NCI-H2107 (cell line): ENCODE results near the gene RPL22.

Experiments
- DNase-seq: peaks from one replicate; lab custom pipeline; 2025; lab: John Stamatoyannopoulos, UW

Gene RPL22

DNA sequence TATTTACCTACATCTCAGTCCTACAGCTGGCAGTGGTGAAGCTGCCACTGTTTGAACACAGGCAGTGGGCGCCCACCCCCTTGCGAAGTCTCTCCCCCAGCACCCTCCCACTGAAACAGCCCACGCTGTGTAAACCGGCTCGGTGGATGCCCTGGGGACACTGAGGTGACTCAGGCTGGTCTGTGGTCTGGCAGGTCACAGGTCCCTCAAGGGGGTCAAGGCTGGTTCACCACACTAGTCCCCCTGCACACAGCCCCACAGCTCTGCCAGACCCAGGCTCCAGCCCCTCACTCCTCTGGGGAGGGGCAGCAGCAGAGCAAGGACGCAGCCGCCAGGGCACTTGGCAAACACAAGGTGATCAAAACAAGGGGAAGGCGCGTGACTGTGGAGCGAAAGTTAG is 26.8 kb downstream of the RPL22 start:
- DNase-seq = no peak

DNA sequence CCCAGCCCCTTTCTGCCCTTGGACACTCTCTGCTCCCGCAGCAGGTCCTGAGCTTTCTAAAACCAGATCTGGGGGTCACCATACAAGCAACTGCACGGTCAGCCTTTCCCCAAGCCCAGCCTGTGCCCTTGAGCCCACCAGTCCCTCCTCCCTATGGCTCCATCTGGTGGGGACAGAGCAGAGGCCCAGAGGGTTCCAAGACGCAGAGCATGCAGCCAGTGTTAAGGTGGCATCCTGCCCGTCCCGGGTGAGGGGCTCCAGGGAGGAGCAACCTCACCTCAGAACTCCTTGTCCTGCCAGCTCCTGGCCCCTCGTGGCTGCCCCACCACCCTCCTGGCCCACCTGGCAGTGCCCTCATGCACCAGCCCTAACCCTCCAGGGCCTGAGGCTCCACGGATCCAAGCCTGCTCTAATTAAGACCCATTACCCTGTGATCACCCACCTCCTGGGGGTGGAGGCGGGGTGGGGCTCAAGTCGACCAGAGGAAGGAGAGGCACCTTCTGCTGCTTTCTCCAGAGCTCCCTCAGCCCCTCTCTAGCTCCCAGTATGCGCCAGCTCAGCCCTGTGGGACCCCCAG is 27.8 kb downstream of the RPL22 start:
- DNase-seq = no peak

DNA sequence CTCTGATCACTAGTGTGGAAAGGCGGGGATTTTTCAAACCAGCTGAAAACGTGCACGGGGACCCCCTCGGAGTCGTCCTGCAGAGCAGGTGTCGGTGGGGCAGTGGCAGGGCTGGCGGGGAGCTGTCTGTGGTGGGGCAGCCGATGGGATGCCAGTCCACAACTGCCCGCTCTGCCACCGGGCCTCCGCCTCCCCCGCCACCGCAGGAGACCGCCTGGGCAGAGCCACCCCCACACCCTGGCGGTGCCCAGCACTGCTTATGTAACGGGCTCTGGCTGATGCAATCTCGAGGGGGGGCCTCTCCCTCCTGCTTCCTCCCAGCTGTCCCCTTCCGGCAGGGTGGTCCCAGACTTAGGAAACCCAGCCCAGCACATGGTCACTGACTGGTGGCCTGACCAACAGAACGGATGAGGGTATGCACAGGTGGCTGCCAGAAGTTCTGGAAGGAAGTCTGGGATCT is 28.6 kb downstream of the RPL22 start:
- no peak for DNase-seq

DNA sequence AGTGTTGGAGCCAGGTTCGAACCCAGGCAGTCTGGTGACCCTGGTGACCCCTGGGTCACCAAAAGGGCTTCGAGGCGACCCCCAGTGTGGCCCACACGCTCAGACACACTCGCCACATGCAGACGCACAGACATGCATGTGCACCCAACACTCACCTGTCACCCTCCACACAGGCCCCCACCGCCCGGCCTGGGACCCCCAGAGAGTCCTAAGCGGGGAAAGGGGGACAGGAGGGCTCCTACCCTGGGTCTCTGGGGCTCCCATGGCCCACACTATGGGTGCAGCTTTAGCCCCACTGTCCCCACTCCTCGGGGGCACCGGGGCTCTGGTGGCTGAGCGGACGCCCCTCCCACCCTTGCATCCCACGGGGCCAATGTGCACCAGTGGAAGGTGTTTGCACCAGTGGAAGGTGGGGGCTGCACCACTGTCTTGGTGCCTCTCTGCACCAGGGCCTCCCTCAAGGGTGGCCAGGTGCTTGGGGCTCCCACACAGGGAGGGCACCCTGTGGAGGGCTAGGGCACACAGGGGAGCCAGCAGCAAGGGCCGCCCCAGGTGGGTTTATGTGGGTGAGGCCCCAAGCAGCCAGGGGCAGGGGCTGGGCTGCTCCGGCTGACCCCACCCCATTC is 29.2 kb downstream of the RPL22 start:
- no peak for DNase-seq

DNA sequence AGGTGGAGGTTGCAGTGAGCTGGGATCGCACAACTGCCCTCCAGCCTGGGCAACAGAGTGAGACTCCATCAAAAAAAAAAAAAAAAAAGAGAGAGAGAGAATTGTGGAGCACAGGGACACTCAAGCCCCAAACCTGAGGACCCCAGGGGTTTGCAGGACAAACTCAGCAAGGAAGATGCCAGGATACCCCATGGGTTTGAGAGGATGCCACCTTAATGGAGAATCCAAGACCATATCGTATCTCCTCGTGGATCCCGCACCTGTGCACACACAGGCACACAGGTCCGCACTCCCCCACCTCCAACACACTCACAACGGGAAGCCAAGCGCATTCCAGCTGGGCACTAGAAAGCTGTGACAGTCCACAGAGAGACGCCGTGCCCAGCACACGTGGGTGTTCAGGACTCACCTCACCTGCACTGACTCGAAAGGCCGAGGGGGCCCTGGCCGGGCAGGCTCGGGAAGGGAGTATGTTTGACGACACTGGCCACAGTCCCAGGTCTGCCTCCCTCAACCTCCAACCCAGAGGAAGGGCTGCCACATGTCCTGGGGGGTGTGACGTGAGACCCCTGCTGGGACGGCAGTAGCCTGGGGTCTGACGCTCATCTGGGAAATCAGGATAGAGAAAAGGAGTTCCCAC is 30.3 kb downstream of the RPL22 start:
- DNase-seq = no peak

DNA sequence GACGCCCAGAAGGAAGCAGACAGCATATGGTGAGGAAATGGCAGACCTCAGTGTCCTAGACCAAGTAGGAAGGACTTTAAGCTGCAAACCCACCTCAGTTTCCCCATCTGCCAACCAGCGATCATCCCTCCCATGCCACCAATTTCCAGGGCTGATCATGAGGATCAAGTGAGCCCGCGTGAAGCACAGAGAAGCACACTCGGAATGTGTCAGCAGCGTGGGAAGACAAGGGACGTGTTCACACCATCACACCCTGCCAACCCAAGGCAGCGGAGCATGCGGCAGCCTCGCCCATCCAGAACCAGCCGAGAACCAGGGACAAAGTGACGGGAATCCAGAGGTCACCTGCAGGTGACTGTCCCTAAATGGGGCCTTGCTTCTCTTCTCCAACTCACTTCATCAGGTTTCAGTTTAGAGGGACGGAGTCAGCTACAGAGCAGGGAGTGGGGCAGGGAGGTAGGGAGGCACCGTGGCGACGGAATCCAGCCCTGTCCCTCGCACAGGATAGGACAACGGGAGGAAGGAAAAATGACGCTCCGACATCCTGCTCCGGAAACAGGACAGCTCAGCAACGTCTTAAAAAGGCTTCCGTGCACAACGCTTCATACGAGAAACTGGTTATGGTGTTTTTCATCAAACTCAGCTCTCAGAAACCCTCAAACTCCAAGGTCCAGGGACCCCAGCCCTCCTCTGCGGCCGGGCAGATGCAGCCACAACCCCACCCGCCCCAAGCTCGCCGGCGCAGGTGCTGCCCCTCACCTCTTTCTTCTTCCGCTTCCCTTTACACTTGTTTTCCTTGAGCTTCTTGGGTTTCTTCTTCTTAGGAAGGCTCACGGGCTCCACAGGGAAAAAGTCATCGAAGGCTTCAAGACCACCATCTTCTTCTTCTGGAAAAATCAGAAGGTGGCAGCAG is 31.7 kb downstream of the RPL22 start:
- DNase-seq = no peak

DNA sequence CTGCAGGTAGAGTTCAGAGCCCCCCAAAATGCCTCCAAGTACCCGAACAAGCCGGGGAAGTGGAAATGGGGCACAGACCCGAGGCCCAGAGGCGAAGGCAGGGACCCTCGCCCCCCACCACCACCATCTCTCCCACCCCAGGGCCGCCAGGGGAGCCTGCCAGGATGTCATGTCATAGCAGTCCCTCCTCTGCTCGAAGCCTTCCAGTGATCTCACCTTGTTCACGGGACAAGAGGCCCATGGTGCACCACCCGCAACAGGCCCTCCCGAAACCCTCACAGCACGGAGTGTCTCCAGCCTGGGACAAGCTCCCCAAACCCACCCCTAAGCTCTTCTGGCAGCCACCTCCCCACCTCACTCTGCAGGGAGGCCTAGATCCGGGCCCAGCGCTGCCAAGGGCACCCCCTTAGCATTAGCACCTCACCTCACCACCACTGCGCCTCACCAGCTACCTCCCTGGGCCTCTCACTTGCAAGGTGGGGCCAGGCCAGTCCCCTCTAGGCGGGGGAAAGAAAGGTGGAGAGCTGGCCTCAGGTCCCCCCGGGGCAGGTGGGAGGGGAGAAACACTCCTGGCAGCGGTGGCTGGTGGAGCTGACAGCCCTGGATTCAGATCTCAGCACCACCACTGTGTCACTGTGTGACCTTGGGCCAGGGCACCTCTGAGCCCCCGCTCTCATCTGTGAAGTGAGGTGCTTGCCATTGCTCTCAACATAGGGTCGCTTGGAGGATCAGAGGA is 32.6 kb downstream of the RPL22 start:
- no peak for DNase-seq

DNA sequence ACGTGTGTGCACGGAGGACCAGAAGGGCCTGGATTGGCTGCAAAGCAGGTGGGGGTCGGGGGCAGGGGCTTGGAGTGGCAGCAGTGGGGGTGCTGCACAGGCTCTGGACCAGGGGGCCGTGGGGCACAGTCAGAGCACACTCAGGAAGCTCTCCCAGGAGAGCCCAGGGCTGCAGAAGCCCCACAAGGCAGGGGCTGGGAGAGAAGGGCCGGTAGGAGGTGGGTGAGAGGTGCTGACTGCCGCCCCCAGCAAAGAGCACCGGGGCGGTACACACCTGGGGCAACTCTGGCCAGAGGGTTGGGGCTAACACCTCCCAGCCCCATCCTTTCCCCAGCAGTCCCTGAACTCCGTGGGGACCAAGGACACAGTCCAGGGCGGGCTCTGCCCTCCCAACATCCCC is 33.2 kb downstream of the RPL22 start:
- no peak for DNase-seq

DNA sequence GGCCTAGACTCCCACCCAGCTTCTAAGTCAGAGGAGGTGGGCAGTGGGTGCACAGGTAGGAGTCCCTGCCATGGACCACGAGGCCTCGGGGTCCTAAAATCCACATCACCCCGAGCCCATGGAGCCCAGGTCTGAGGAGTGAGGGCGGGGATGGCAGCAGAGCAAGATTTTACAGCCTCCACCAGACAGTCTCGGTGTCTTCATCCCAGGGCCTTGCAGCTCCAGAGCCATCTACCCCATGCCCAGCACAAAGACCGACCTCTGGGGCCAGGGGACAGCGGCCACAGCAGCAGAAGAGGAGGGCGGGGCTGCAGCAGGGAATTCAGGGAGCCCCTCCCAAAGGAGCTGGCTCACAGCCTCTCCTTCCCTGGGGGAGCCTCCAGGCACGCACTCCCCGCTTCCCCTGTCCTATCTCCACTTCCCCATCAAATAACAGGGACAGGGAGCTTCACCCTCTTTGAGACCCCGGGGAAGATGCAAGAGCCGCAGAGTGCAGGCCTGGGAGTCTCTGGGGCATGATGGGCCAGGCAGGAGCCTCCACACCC is 33.9 kb downstream of the RPL22 start:
- no peak for DNase-seq

DNA sequence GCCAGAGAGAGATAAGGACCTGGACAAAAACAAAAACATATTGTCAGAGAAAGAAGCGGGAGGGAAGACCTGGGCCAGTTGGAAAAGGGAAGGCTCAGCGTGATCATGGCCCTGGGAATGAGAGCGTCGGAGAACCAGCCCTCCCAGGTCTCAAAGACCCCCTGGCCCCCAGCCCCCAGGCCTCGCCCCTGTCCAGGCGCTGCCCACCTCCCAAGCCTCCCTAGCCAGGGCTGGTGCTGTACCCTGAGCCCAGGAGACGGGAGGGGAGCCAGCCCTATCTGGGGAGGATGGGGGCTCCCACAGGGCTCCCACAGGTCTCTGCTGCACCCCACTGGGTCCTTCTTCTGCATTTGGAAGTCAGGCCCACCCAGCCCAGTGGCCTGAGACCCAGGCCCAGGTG is 34.4 kb downstream of the RPL22 start:
- DNase-seq = no peak

DNA sequence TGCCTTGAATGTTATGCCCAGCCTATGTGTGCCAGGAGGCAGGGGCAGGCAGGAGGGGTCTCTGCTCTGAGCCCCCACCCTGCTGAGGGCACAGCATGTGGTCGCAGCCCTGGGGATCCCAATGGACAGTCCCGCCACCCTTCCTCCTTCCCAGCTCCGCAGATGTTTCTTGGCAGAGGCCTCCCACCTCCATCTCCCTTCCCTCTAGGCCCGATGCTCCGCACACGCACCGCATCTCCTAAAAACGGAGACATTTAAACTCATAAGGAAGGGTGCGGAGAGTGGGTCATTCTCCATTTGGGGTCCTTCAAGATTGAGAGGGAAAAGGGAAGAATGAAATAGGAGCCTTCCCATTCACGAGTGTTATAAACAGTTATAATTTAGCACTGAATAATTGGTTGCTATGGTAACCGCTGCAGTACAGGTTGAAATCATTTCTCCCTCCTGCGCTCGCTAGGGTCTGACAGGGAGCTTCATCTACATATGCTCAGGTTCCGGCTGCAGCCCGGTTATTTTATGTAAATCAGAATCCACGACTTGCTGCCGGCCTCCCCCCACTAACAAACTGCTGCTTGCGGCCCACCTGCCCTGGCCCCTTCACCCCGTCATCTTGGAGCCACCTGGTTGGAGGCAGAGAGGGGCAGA is 35.3 kb downstream of the RPL22 start:
- no peak for DNase-seq

DNA sequence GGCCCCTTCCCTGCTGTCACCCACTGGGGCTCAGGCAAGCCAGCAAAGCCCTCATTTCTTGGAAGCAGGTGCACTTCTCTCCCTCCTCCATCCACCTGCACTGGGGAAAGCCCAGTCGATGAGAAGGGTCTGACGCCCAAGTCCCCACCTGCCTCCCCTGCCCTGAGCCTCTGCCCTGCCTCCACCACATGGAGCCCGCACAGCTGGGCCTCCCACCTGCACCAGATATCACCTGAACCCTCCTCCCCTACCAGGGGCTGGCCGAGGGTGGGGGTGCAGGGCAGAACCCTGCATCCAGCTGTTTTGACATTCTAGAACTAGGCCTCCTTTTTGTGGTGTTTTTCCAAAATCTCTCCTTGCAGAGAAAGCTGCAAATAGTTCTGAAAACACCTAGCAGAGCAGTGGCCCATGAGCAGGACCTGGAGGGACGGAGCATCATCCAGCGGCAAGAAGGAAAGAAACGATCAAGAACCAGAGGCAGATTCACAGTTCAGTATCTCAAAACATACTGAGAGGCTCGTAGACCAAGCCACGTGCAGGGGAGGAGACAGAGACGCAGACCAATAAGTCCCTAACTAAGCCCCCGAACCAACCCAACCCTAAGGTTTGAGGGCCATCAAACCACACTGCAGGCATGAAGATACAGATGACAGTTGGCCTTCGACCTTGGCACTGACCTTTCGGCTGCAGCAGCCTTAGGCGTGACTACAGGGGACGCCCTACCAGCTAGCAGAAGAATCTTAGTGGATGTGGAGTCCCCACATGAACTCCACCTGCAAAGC is 36.0 kb downstream of the RPL22 start:
- DNase-seq = no peak

DNA sequence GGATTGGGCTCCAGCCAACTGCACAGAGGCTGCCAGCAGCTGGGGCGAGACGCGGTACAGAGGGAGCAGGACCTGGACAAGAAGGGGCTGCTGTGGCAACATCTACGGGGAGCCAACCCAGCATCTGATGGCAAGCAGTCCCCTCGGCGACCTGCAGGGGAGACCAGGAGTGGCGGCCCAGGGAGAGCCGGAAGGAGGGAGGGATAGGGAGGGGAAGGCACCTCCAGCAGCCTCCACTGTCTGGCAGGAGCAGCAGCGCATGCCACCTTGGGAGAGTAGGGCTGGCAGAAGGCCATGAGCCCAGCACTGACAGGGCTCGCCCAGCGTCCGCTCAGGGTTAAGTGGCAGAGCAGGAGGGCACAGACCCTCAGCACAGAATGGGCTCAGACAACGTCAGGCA is 36.6 kb downstream of the RPL22 start:
- DNase-seq = no peak

DNA sequence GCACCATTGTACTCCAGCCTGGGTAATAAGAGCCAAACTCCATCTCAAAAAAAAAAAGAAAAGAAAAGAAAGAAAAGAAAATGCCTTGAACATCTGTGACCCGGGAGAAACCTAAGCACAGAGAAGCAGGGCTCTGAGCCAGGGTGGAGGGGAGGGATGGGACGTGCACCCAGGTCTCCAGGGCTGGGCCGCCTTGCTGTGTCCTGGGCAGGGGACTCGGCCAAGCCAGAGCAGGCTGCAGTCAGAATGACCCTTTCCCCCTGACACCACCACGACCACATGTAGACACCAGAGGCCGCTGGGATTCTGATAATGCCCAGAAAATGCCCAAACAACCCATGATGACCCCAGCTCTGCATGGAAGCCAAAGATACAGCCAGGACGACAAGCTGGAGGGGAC is 37.1 kb downstream of the RPL22 start:
- DNase-seq = no peak

DNA sequence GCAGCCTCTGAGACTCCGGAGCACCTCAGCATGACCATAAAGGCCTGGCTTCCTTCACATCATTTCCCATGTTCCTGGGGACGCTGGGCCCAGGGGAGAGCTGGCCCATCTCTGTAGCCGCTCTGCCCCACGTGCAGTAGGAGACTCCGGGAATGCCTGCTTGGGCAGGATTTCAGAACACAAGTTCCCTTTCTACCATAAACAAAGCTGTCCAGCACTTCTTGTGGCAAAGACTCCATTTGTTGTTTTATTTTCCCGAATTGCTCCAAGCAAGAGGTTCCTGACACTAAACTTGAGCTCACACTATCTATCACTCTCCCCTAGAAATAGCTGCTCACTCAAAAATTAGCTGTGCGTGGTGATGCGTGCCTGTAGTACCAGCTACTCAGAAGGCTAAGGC is 41.2 kb downstream of the RPL22 start:
- no peak for DNase-seq

DNA sequence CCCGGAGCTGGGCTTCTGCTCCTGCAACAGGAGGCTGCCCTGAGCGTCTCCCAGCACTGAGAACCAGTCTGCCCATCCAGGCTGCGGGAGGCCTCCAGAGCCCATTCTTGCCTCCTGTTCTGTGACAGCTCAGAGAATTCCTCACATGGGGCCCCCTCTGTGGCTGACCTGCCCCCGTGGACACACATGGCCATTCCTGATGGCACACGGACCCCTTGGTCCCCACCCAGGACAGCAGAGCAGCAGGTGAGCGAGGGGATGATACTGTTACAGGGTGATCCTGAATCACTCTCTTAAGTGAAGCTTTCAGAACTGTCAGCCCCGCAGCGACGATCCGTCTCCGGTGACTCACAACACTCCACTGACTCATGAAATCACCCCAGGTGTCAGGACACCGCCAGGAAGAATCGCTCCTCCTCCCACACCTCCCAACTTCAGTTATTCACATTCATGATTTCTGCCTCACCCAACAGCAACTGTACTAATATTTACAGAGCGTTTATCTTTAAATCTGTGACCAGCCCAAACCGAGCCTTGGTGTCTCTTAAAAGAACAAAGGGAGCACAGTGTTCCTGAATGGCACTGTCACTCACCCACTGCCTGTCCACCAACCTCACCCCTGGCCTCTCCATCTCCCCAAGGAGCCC is 41.7 kb downstream of the RPL22 start:
- DNase-seq = no peak

DNA sequence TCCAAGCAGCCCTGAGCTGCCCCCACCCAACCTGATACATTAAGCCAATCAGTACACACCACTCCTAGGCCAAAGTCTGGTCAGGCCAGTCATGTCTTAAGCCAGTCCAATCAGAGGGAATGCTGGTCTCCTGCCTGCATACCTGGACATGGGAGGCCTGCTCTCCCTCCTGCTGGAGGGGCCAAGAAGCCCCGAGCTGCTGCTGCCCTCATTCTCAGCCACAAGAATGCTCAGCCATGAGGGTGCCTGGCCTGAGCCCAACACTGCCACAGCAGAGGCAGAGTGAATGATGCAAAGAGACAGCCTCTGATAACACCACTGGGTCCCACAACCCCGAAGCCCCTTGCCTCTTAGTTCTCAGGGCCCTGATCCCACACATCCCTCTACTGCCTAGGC is 42.3 kb downstream of the RPL22 start:
- no peak for DNase-seq

DNA sequence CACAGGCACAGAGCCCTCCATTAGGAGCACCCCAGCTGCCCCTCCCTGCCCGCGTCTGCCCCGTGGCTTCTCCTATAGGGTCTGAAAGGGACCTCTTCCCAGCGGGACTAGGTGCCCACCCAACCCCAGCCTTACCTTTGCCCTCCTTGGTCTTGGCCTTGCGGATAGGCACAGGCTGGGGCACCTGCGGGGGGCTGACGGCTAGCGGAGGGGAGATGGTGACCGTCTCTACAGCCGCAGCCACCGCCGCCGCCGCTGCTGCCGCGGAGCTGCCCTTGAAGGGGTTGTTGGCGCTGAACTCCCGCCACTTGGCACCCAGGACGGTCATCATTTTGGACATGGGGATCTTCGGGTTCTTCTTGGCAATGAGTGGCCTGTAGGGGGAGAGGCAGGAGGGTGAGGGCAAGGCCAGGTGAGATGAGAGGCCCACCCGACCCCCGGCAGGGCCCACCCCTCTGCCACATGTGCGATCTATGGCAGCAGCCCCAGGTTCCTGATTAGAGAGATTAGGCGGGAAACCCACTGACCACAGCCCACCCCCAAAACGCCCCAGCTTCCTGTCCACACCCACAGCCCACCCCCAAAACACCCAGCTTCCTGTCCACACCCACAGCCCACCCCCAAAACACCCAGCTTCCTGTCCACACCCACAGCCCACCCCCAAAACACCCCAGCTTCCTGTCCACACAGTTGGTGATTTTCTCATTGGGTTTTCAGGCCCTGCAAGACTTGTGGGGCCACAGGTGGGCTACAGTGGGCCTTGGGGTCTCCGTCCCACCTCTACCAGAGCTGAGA is 44.7 kb downstream of the RPL22 start:
- DNase-seq = no peak

DNA sequence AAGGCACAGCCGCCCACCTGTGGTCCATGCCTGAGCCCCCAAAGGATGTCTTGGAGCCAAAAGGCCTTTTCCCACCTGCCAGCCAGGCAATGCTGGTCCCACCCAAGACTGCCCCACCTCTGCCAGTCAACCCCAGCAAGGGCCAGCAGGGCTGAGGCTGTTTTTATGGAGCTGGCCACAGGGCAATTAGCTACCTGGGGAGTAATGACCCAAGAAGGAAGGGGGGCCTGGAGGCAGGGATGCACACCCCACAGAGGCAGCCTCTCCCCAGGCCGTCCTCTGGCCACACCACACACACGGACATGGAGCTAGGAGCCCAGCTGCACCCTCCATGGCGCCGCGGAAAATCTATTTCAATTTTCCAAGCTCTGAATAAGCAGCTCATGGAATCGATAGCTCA is 46.5 kb downstream of the RPL22 start:
- no peak for DNase-seq
